Activated naive CD4-positive, alpha-beta T cell treated with anti-CD3 and anti-CD28 coated beads, Interleukin-2, amount 50 U/mL, for 72 hours (primary cell): ENCODE measurements around the gene VPS72. TPM values are rescaled to one million over a fixed set of nuclear protein-coding genes. Genes with fewer than 3 reads are reported as not detected.
A peak's percentile ranks its signal among the peaks of the same experiment; 100 is the strongest.
"Not testable (repeated sequence)": the region's sequence is repeated elsewhere in the genome, so short reads cannot be mapped to it uniquely, and the experiment has no call there.

Experiments
- ATAC-seq, 2 donors: fragments of 150-1000 bp; cut with Tn5 transposase; 2 replicates each; pipeline ENCODE4 v1.10.0; 2021; ENCODE audit warnings: mild to moderate bottlenecking in 2 of 2, moderate library complexity in 2 of 2
- DNase-seq, 2 donors: peaks; one replicate each; pipeline ENCODE4 v3.0.0; 2021 to 2022; ENCODE audit warnings: low spot score in 2 of 2
- H3K27ac Mint-ChIP-seq, 2 donors: one replicate each; pipeline ENCODE4 v1.8.0; 2022; ENCODE audit warnings: mild to moderate bottlenecking in 2 of 2, mixed read lengths in 2 of 2
- H3K36me3 Mint-ChIP-seq, 2 donors: one replicate each; pipeline ENCODE4 v1.8.0; 2022; ENCODE audit warnings: mixed read lengths in 2 of 2
- H3K9me3 Mint-ChIP-seq, 2 donors: one replicate each; pipeline ENCODE4 v1.8.0; 2022; ENCODE audit warnings: mixed read lengths in 2 of 2
- total RNA-seq, 2 donors: library from RNA; stranded (reverse); gene quantifications; one replicate each; pipeline ENCODE4 v1.2.3, GENCODE V29; 2022

VPS72 gene, protein sequence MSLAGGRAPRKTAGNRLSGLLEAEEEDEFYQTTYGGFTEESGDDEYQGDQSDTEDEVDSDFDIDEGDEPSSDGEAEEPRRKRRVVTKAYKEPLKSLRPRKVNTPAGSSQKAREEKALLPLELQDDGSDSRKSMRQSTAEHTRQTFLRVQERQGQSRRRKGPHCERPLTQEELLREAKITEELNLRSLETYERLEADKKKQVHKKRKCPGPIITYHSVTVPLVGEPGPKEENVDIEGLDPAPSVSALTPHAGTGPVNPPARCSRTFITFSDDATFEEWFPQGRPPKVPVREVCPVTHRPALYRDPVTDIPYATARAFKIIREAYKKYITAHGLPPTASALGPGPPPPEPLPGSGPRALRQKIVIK
- 10 to 100 TPM; 61.3 to 67.0 TPM for total RNA-seq

- peak; percentile 97 to 99 for ATAC-seq
- no peaks in the 10 kb centered on the region for H3K9me3 Mint-ChIP-seq
- peaks cover 6 to 16% of the 10 kb centered on the region in 2 donors for H3K36me3 Mint-ChIP-seq
- peak within 1 kb of the TSS; percentile 93 to 99 for H3K27ac Mint-ChIP-seq
- peak; percentile 80 to 86 for DNase-seq
Measured at GRCh38 chr1:151189637-151190445, at the start of gene VPS72. Gene VPS72 (minus strand): TSS chr1:151190197. CDS start chr1:151190121, 76 bp downstream.

GRCh38 chr1:151238467-151238739, 48.4 kb upstream of the VPS72 start:
- no peak overlapping the region for H3K27ac Mint-ChIP-seq
- H3K36me3 Mint-ChIP-seq, result peaks cover 14 to 35% of the 10 kb centered on the region in 2 donors
- no peak for DNase-seq
- no peak for ATAC-seq
- H3K9me3 Mint-ChIP-seq, result no peaks in the 10 kb centered on the region

- no peak for ATAC-seq
- no peak for DNase-seq
- peak overlapping the region in 1 of 2 donors; percentile 73 for H3K27ac Mint-ChIP-seq
- peaks cover 12 to 30% of the 10 kb centered on the region in 2 donors for H3K36me3 Mint-ChIP-seq
- H3K9me3 Mint-ChIP-seq, result no peaks in the 10 kb centered on the region
Measured at GRCh38 chr1:151237678-151238466, 47.9 kb upstream of the VPS72 start.

DNA sequence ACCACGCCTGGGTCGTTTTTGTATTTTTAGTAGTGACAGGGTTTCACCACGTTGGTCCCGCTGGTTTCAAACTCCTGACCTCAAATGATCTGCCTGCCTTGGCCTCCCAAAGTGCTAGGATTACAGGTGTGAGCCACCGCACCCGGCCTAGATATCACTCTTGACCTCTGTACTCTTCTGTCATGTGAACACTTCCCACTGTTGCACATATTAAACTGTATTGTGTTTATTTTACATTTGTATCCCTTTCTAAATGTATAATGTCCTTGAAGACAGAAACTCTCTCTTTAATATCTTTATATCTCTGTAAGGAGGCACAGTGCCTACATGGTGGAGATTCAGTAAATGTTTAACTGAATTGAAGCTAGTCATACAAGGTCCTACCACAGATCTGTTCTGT, 45.2 kb upstream of the VPS72 start:
- ATAC-seq (no peak), DNase-seq (no peak)
- H3K9me3 Mint-ChIP-seq, result no peaks in the 10 kb centered on the region
- H3K36me3 Mint-ChIP-seq, result peaks cover 15 to 20% of the 10 kb centered on the region in 2 donors
- H3K27ac Mint-ChIP-seq, result peak overlapping the region; percentile 39 to 83

- Mint-ChIP-seq H3K36me3 (peaks cover 0 to 9% of the 10 kb centered on the region in 2 donors), H3K9me3 (no peaks in the 10 kb centered on the region), H3K27ac (no peak overlapping the region)
- ATAC-seq, result no peak
- no peak for DNase-seq
Measured at GRCh38 chr1:151222130-151222529, 32.1 kb upstream of the VPS72 start.

DNA sequence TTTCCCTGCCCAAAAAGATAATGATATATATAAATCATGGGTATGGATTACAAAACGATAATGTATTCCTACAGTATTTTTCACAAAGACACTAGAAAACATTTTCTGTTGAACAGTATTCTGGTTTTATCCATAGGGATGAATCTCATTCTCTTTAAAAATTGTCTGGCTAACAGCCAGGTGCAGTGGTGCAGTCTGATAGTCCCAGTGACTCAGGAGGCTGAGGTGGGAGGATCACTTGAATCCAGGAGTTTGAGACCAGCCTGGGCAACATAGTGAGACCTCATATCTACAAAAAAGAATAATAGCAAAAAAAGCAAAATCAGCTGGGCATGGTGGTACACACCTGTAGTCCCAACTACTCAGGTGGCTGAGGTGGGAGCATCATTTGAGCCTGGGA, 31.6 kb upstream of the VPS72 start:
- H3K27ac Mint-ChIP-seq, result no peak overlapping the region
- no peaks in the 10 kb centered on the region for H3K9me3 Mint-ChIP-seq
- no peak for DNase-seq
- ATAC-seq, result no peak
- peaks cover 0 to 9% of the 10 kb centered on the region in 2 donors for H3K36me3 Mint-ChIP-seq

- ATAC-seq, result no peak
- Mint-ChIP-seq H3K9me3 (no peaks in the 10 kb centered on the region), H3K27ac (no peak overlapping the region), H3K36me3 (peaks cover 0 to 10% of the 10 kb centered on the region in 2 donors)
- DNase-seq, result no peak
Measured at GRCh38 chr1:151213560-151213959, 23.6 kb upstream of the VPS72 start.

- no peak for DNase-seq
- H3K9me3 Mint-ChIP-seq, result no peaks in the 10 kb centered on the region
- H3K36me3 Mint-ChIP-seq, result peaks cover 0 to 7% of the 10 kb centered on the region in 2 donors
- H3K27ac Mint-ChIP-seq, result peak overlapping the region; percentile 70 to 92
- ATAC-seq, result peak; percentile 37 to 60
Measured at GRCh38 chr1:151211972-151212705, 22.1 kb upstream of the VPS72 start.

DNA sequence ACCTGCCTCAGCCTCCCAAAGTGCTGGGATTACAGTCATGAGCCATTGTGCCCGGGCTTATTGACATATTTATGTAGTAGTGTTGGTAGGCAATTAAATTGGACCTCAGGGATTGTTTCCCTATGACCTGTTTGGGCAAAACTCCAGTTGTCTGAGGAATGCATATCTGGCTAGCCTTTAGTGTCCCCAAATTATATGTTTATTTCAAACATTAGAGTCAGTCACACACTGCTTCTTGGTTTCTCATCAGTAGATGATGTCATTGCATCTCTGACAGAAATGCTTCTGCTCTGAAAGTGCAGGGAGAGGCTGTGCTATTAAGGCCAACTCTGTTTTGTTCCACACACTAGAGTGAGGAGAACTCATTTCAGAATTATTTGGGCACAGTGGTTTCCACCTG, 20.8 kb upstream of the VPS72 start:
- H3K9me3 Mint-ChIP-seq, result no peaks in the 10 kb centered on the region
- no peak for DNase-seq
- H3K36me3 Mint-ChIP-seq, result peaks cover 0 to 11% of the 10 kb centered on the region in 2 donors
- H3K27ac Mint-ChIP-seq, result peak overlapping the region; percentile 70 to 82
- peak in 1 of 2 donors; percentile 50 for ATAC-seq

- not testable (repeated sequence) for DNase-seq, H3K27ac Mint-ChIP-seq, H3K9me3 Mint-ChIP-seq, ATAC-seq
- H3K36me3 Mint-ChIP-seq, result peaks cover 0 to 23% of the 10 kb centered on the region in 2 donors
Measured at GRCh38 chr1:151205381-151205965, 15.5 kb upstream of the VPS72 start.

- Mint-ChIP-seq H3K27ac (peak overlapping the region; percentile 98 to 100), H3K36me3 (peaks cover 25 to 36% of the 10 kb centered on the region in 2 donors), H3K9me3 (no peaks in the 10 kb centered on the region)
- no peak for ATAC-seq
- no peak for DNase-seq
Measured at GRCh38 chr1:151199873-151200581, 10.0 kb upstream of the VPS72 start.

DNA sequence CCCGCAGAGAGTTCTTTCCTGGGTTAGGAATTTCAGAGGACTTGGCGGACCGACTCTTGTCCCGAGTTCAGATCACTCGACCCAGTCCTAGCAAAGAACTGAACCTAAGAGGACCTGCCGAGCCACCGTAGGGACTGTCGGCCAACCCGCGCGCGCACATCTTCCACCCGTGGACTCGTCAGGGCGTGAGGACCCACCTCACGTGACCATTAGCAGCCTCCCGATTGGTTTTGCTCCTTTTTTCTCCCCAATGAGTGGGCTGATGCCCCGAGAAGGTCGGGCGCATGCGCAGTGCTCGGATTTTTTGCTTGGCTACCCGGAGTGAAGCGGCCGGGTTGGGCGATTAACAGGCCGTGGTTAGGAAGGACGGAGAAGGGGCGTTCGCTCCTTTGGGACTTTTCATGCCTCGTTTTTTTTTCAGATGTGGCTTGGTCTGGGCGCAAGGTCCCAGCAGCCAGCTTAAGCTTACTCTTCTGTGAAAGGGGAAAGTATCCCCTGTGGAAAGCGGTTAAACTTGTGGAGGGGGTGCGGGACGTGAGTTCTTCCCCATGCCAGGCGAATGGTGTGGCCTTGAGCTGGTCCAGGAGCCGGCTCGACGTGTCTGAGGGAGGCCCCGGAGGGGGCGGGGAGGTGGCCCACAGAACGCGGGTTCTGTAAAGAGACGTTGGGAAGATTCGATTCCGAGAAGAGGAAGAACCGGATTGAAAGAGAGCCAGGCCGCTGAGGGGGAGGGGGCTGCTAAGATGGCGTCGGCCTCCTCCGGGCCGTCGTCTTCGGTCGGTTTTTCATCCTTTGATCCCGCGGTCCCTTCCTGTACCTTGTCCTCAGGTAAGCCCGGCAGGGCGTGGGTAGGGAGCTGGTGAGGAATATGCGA, 8.5 kb upstream of the VPS72 start, which contains the start of gene PIP5K1A:
Gene PIP5K1A, plus strand, starts transcription at position 299 of the 874 bp plus-strand sequence. Its CDS starts 445 bp downstream, at position 744.
- Mint-ChIP-seq H3K27ac (peak within 1 kb of the TSS; percentile 98 to 100), H3K36me3 (peaks cover 25 to 30% of the 10 kb centered on the region in 2 donors), H3K9me3 (no peaks in the 10 kb centered on the region)
- ATAC-seq (peak; percentile 92 to 93), DNase-seq (peak; percentile 97 to 98)

- Mint-ChIP-seq H3K36me3 (peaks cover 25 to 30% of the 10 kb centered on the region in 2 donors), H3K9me3 (no peaks in the 10 kb centered on the region), H3K27ac (peak overlapping the region; percentile 98 to 100)
- DNase-seq (no peak), ATAC-seq (no peak)
Measured at GRCh38 chr1:151197863-151198253, 7.9 kb upstream of the VPS72 start.

DNA sequence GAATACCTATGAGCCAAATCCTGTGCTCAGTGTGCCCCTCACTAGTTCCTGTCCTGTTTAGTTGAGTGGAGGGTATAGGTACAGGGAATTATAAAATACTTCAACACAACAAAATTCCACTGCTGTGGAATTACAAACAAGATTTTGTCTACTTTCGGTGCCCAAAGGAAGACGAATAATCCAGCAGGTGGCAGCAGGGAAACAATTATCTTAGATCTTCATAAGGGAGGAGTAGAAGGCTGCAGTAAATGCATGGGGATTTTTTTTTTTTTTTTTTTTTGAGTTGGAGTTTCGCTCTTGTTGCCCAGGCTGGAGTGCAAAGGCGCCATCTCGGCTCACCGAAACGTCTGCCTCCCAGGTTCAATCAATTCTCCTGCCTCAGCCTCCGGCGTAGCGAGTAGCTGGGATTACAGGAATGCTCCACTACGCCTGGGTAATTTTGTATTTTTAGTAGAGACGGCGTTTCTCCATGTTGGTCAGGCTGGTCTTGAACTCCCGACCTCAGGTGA, 6.3 kb upstream of the VPS72 start:
- Mint-ChIP-seq H3K27ac (no peak overlapping the region), H3K36me3 (peaks cover 24 to 25% of the 10 kb centered on the region in 2 donors), H3K9me3 (no peaks in the 10 kb centered on the region)
- peak; percentile 28 to 43 for ATAC-seq
- peak; percentile 40 to 55 for DNase-seq
